ENCODE data around the gene EGLN2. TPM values are rescaled to one million over a fixed set of nuclear protein-coding genes. Genes with fewer than 3 reads are reported as not detected.
A peak's percentile ranks its signal among the peaks of the same experiment; 100 is the strongest.

Gene EGLN2
- total and polyA plus RNA-seq, 10 of the 15 experiments (the other 5 are each of a cell fraction or from before 2014, with no cell fraction given), result 8.6 to 93.0 (median 66.8) TPM

DNA sequence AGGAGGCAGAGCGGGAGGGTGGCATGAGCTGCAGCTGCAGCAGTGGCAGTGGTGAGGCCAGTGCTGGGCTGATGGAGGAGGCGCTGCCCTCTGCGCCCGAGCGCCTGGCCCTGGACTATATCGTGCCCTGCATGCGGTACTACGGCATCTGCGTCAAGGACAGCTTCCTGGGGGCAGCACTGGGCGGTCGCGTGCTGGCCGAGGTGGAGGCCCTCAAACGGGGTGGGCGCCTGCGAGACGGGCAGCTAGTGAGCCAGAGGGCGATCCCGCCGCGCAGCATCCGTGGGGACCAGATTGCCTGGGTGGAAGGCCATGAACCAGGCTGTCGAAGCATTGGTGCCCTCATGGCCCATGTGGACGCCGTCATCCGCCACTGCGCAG, 2.0 kb downstream of the EGLN2 start:
- no peak for DNase-seq (ENCODE audit: low read depth, low spot score)
- Histone ChIP-seq H3K4me3 (peak overlapping the region; percentile 98; the same call in 1 of the 2 replicates), H3K9ac (ENCODE audit: control insufficient read depth, insufficient read depth, low read length) (peak overlapping the region; percentile 84), H3K27ac (ENCODE audit: control insufficient read depth, insufficient read depth) (no peak overlapping the region), H3K79me2 (ENCODE audit: control insufficient read depth, insufficient read depth, low read length) (peaks cover 57% of the 10 kb centered on the region), H2AFZ (ENCODE audit: control insufficient read depth, low read depth, low read length) (no peak overlapping the region), H3K4me1 (ENCODE audit: control insufficient read depth, insufficient read depth, low read length) (peaks cover 53% of the 10 kb centered on the region), H3K9me3 (replicated peaks; ENCODE audit: control insufficient read depth, insufficient read depth, low read length) (no peaks in the 10 kb centered on the region), H3K36me3 (ENCODE audit: control insufficient read depth in 2 of 2, insufficient read depth in 2 of 2, low read length in 1 of 2) (peaks cover 7 to 13% of the 10 kb centered on the region in 2 experiments; a peak in 3 of 4 replicates), H3K4me2 (ENCODE audit: control insufficient read depth, insufficient read depth) (peak overlapping the region; percentile 88), H3K27me3 (replicated peaks in 1 of 2; ENCODE audit: control insufficient read depth in 2 of 2, insufficient read depth in 2 of 2, low read length in 1 of 2) (no peaks in the 10 kb centered on the region), H4K20me1 (ENCODE audit: control insufficient read depth, insufficient read depth) (peaks cover 15% of the 10 kb centered on the region)
- in situ Hi-C loops (cut with MboI), result no loop called here
- no TSS peak for BruUV-seq (replicated peaks)
- CTCF ChIA-PET, result interaction anchor here (1.3 kb wide), 1 partner anchor 10 kb away, joined by 3 read pairs; no protein-coding TSS in a partner anchor
- RAD21 ChIA-PET (ENCODE audit: unreplicated experiment), result interaction anchor here (1.6 to 3.0 kb wide), 3 partner anchors 23 to 50 kb away, joined by 5 to 10 read pairs (median 8); partner anchors contain the start of genes ACTMAP and RAB4B
- WGBS (ENCODE audit: insufficient coverage, insufficient replicate concordance, low lambda C conversion rate, missing lambda C conversion rate), result 88% methylated on average over 27 of the region's 27 CpGs
- 0 out of 2 replicates have a peak, but pooled peaks have one; percentile 18 for TF ChIP-seq POLR2AphosphoS5 (IDR thresholded peaks at IDR 0.05; ENCODE audit: low read length)
- no peak for TF ChIP-seq NBN (IDR thresholded peaks at IDR 0.05)
- POLR2A ChIA-PET, result interaction anchor here (0.5 to 1.4 kb wide), 4 partner anchors 23 to 361 kb away, joined by 3 to 8 read pairs (median 7); partner anchors contain the start of gene RAB4B
- SMC1A ChIA-PET (ENCODE audit: uncharacterized antibody, unreplicated experiment), result interaction anchor here (3.6 kb wide), 1 partner anchor 23 kb away, joined by 18 read pairs; the partner anchor contains the start of gene RAB4B
- no peak for ATAC-seq
- intact Hi-C loops (cut with micrococcal nuclease; ENCODE audit: unreplicated experiment), result no loop called here
- no peak for FAIRE-seq

DNA sequence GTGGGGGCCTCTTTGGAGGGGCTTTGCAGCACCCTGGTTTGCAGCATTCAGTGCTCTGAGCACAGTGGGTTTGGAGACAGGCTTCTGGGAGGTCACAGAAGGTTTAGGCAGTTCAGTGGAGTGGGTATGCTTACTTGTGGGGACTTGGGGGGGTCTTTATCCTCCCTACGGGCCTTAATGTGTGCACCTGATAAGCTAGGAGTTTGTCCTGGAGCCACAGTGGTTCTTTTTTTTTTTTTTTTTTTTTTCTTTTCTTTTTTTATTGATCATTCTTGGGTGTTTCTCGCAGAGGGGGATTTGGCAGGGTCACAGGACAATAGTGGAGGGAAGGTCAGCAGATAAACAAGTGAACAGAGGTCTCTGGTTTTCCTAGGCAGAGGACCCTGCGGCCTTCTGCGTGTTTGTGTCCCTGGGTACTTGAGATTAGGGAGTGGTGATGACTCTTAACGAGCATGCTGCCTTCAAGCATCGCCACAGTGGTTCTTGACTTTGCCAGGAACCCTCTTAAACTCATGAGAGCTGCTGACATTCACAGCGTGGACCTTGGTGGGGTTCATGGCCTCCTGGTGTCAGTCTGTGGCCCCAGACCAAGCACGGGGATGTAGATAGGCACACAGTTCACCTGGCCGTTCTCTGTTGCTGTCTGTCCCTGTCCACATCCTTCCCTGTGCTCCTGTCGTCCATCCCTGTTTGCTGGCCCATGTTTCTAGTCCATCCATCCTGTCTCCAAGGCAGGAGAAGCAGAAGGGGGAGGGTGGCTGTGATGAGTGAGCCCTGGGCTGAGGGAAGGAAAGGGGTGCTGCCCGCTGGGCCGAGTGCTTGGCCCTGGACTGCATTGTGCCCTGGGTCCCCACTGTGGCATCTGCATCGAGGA, 2.7 kb downstream of the EGLN2 start:
- DNase-seq (ENCODE audit: low read depth, low spot score) (no peak), FAIRE-seq (no peak), ATAC-seq (no peak)
- peaks cover 15% of the 10 kb centered on the region for H4K20me1 ChIP-seq (ENCODE audit: control insufficient read depth, insufficient read depth)
- WGBS (ENCODE audit: insufficient coverage, insufficient replicate concordance, low lambda C conversion rate, missing lambda C conversion rate), result 49% methylated on average over 12 of the region's 13 CpGs
- H3K4me2 ChIP-seq (ENCODE audit: control insufficient read depth, insufficient read depth), result peak overlapping the region; percentile 91
- intact Hi-C loops (cut with micrococcal nuclease; ENCODE audit: unreplicated experiment) (no loop called here), in situ Hi-C loops (cut with MboI) (no loop called here)
- H2AFZ ChIP-seq (ENCODE audit: control insufficient read depth, low read depth, low read length), result no peak overlapping the region
- H3K79me2 ChIP-seq (ENCODE audit: control insufficient read depth, insufficient read depth, low read length), result peaks cover 57% of the 10 kb centered on the region
- H3K9me3 ChIP-seq (replicated peaks; ENCODE audit: control insufficient read depth, insufficient read depth, low read length), result no peaks in the 10 kb centered on the region
- H3K36me3 ChIP-seq (ENCODE audit: control insufficient read depth in 2 of 2, insufficient read depth in 2 of 2, low read length in 1 of 2), result peaks cover 7 to 13% of the 10 kb centered on the region in 2 experiments; a peak in 3 of 4 replicates
- H3K9ac ChIP-seq (ENCODE audit: control insufficient read depth, insufficient read depth, low read length), result peak overlapping the region; percentile 67
- ChIA-PET RAD21 (ENCODE audit: unreplicated experiment) (interaction anchor here (1.3 to 3.2 kb wide), 6 partner anchors 23 to 51 kb away, joined by 3 to 18 read pairs (median 9); partner anchors contain the start of genes ACTMAP, RAB4B and SNRPA), SMC1A (ENCODE audit: uncharacterized antibody, unreplicated experiment) (interaction anchor here (3.6 kb wide), 1 partner anchor 23 kb away, joined by 18 read pairs; the partner anchor contains the start of gene RAB4B), CTCF (interaction anchor here (0.5 to 1.3 kb wide), 2 partner anchors 9 to 81 kb away, joined by 3 read pairs; no protein-coding TSS in a partner anchor), POLR2A (interaction anchor here (0.6 to 2.7 kb wide), 4 partner anchors 7 to 49 kb away, joined by 3 to 18 read pairs (median 4); no protein-coding TSS in a partner anchor)
- no peaks in the 10 kb centered on the region for H3K27me3 ChIP-seq (replicated peaks in 1 of 2; ENCODE audit: control insufficient read depth in 2 of 2, insufficient read depth in 2 of 2, low read length in 1 of 2)
- BruUV-seq (replicated peaks), result TSS peak; percentile 82
- H3K27ac ChIP-seq (ENCODE audit: control insufficient read depth, insufficient read depth), result peak overlapping the region; percentile 84
- H3K4me3 ChIP-seq, result peak overlapping the region; percentile 98; the same call in 1 of the 2 replicates
- H3K4me1 ChIP-seq (ENCODE audit: control insufficient read depth, insufficient read depth, low read length), result peaks cover 57% of the 10 kb centered on the region
- TF ChIP-seq MEF2A (IDR thresholded peaks at IDR 0.05; ENCODE audit: insufficient read depth, low read depth, low read length), result no peak
- 0 out of 2 replicates have a peak, but pooled peaks have one; percentile 9 for TF ChIP-seq IKZF1 (conservative IDR thresholded peaks at IDR 0.05)
- TF ChIP-seq, protein P1, sequence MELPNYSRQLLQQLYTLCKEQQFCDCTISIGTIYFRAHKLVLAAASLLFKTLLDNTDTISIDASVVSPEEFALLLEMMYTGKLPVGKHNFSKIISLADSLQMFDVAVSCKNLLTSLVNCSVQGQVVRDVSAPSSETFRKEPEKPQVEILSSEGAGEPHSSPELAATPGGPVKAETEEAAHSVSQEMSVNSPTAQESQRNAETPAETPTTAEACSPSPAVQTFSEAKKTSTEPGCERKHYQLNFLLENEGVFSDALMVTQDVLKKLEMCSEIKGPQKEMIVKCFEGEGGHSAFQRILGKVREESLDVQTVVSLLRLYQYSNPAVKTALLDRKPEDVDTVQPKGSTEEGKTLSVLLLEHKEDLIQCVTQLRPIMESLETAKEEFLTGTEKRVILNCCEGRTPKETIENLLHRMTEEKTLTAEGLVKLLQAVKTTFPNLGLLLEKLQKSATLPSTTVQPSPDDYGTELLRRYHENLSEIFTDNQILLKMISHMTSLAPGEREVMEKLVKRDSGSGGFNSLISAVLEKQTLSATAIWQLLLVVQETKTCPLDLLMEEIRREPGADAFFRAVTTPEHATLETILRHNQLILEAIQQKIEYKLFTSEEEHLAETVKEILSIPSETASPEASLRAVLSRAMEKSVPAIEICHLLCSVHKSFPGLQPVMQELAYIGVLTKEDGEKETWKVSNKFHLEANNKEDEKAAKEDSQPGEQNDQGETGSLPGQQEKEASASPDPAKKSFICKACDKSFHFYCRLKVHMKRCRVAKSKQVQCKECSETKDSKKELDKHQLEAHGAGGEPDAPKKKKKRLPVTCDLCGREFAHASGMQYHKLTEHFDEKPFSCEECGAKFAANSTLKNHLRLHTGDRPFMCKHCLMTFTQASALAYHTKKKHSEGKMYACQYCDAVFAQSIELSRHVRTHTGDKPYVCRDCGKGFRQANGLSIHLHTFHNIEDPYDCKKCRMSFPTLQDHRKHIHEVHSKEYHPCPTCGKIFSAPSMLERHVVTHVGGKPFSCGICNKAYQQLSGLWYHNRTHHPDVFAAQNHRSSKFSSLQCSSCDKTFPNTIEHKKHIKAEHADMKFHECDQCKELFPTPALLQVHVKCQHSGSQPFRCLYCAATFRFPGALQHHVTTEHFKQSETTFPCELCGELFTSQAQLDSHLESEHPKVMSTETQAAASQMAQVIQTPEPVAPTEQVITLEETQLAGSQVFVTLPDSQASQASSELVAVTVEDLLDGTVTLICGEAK (IDR thresholded peaks at IDR 0.05; ENCODE audit: borderline replicate concordance), result peak; percentile 25; the same call in 1 of the 2 replicates
- TF ChIP-seq POLR2AphosphoS5 (IDR thresholded peaks at IDR 0.05; ENCODE audit: low read length), result peak; percentile 15; the same call in 1 of the 2 replicates
- TF ChIP-seq, protein P2, sequence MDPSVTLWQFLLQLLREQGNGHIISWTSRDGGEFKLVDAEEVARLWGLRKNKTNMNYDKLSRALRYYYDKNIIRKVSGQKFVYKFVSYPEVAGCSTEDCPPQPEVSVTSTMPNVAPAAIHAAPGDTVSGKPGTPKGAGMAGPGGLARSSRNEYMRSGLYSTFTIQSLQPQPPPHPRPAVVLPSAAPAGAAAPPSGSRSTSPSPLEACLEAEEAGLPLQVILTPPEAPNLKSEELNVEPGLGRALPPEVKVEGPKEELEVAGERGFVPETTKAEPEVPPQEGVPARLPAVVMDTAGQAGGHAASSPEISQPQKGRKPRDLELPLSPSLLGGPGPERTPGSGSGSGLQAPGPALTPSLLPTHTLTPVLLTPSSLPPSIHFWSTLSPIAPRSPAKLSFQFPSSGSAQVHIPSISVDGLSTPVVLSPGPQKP (IDR thresholded peaks at IDR 0.05; ENCODE audit: low read depth, low read length), result no peak
